Tibial nerve (tissue), 4 donors: ENCODE measurements around the gene DISP3. TPM values are rescaled to one million over a fixed set of nuclear protein-coding genes. Genes with fewer than 3 reads are reported as not detected.

ENCODE experiments used
- DNase-seq, 2 donors: peaks; one replicate each; pipeline ENCODE4 v3.0.0-alpha.2; 2019; ENCODE audit warnings: low spot score in 2 of 2
- H3K27ac ChIP-seq, 4 donors: fragments of 200-600 bp; sonication (generic) in 3 of 4; one replicate each; pipeline ENCODE4 v1.5.1; 2017 to 2019; ENCODE audit warnings: mild to moderate bottlenecking in 1 of 4
- H3K27me3 ChIP-seq, 2 donors: fragments of 200-600 bp; sonication (generic) in 1 of 2; one replicate each; pipeline versions ENCODE4 v1.5.1 to v1.6.0; 2017 to 2019
- H3K36me3 ChIP-seq, 3 donors: fragments of 200-600 bp; sonication (generic); one replicate each; pipeline ENCODE4 v1.5.1; 2018 to 2019
- H3K4me1 ChIP-seq, 4 donors: fragments of 200-600 bp; sonication (generic) in 3 of 4; one replicate each; pipeline ENCODE4 v1.5.1; 2017 to 2019
- H3K4me3 ChIP-seq, 4 donors: fragments of 200-600 bp; sonication (generic) in 3 of 4; one replicate each; pipeline ENCODE4 v1.5.1; 2017 to 2019; ENCODE audit warnings: mild to moderate bottlenecking in 1 of 4, moderate library complexity in 1 of 4
- H3K9me3 ChIP-seq, 4 donors: fragments of 200-600 bp; sonication (generic) in 3 of 4; one replicate each; pipeline ENCODE4 v1.5.1; 2017 to 2019
- EP300 ChIP-seq, 2 donors: sonication (generic); formaldehyde crosslinking; IDR thresholded peaks; one replicate each; pipeline ENCODE4 v1.6.1; 2017; ENCODE audit warnings: antibody characterized with exemption in 2 of 2, mild to moderate bottlenecking in 1 of 2
- POLR2A ChIP-seq, 2 donors: fragments of 450-650 bp; IDR thresholded peaks; one replicate each; pipeline ENCODE4 v1.6.1; 2017; ENCODE audit warnings: antibody characterized with exemption in 2 of 2, mild to moderate bottlenecking in 2 of 2, moderate library complexity in 2 of 2
- WGBS, 2 donors: methylation state at CpG; one replicate each; pipeline ENCODE4 v1.1.5; 2018; 5-methylcytosine and 5-hydroxymethylcytosine counted together
- total RNA-seq, 4 donors: library from RNA; depleted of rRNA; stranded (reverse); fragments of >200 nt; gene quantifications; one replicate each; pipeline ENCODE4 v1.1.0, GENCODE V29; 2016
- TF ChIP-seq, protein P1 (sequence below), 5 experiments: fragments of 200-600 bp in 3 of 5; fragments of 450-650 bp in 2 of 5; sonication (generic) in 3 of 5; IDR thresholded peaks; one replicate each; pipeline ENCODE4 v1.5.1; 2016 to 2019; ENCODE audit warnings: antibody characterized with exemption in 5 of 5, mild to moderate bottlenecking in 3 of 5, moderate library complexity in 2 of 5

The DISP3 gene
- total RNA-seq, 4 donors from 2014 or later, result 0.59 TPM; not detected in 3

DNA sequence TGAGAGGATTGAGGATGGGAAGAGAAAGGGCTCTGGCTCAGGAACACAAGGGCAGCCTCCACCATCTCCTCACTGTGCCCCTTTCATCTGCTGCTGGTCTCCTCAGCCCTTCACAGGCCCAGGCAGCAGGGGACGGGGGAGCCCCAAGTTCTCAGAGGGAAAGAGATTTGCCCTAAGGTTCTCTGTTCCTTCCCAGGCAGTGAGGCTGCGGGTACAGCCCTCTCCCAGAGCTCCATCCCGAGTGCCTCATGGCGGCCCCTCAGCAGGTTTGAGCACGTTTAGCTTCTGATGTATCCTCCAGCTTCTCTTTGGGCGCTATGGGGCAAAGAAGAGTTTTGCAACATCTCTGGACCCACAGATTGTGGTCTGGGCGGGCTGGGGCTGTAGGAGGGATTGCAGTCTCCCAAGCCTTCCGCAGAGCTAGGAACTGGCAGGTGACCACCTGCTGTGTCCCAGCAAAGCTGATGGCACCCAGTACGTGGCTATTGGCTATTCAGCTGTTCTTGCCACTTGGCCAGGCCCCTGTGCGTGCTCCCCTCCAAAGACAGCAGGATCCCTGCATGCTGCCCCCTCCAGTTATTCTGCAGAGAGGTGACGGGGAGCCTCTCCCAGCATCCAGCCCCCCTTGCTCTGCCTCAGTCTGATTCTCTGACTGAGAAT, 10.1 kb downstream of the DISP3 start:
- peaks cover 0 to 14% of the 10 kb centered on the region in 2 donors for H3K27me3 ChIP-seq
- no peak for DNase-seq

GRCh38 chr1:11492235-11492634, 13.3 kb downstream of the DISP3 start:
- peaks cover 0 to 15% (median 0%) of the 10 kb centered on the region in 4 donors for H3K9me3 ChIP-seq
- H3K4me3 ChIP-seq, result no peak overlapping the region
- no peak for DNase-seq
- H3K36me3 ChIP-seq, result no peaks in the 10 kb centered on the region
- no peak overlapping the region for H3K27ac ChIP-seq
- H3K27me3 ChIP-seq, result peaks cover 0 to 9% of the 10 kb centered on the region in 2 donors
- TF ChIP-seq EP300 (IDR thresholded peaks at IDR 0.05), result no peak
- TF ChIP-seq, protein P1, sequence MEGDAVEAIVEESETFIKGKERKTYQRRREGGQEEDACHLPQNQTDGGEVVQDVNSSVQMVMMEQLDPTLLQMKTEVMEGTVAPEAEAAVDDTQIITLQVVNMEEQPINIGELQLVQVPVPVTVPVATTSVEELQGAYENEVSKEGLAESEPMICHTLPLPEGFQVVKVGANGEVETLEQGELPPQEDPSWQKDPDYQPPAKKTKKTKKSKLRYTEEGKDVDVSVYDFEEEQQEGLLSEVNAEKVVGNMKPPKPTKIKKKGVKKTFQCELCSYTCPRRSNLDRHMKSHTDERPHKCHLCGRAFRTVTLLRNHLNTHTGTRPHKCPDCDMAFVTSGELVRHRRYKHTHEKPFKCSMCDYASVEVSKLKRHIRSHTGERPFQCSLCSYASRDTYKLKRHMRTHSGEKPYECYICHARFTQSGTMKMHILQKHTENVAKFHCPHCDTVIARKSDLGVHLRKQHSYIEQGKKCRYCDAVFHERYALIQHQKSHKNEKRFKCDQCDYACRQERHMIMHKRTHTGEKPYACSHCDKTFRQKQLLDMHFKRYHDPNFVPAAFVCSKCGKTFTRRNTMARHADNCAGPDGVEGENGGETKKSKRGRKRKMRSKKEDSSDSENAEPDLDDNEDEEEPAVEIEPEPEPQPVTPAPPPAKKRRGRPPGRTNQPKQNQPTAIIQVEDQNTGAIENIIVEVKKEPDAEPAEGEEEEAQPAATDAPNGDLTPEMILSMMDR (IDR thresholded peaks at IDR 0.05), result no peak
- no peak for TF ChIP-seq POLR2A (IDR thresholded peaks at IDR 0.05)
- WGBS, 2 donors, result 66 to 82% methylated on average over 7 of the region's 7 CpGs
- H3K4me1 ChIP-seq, result no peaks in the 10 kb centered on the region

More for the DNA sequence above, 10.1 kb downstream of the DISP3 start:
- Histone ChIP-seq H3K4me3 (no peak overlapping the region), H3K36me3 (no peaks in the 10 kb centered on the region), H3K9me3 (peaks cover 0 to 14% (median 0%) of the 10 kb centered on the region in 4 donors), H3K27ac (no peak overlapping the region), H3K4me1 (no peaks in the 10 kb centered on the region)
- TF ChIP-seq EP300 (IDR thresholded peaks at IDR 0.05) (no peak), POLR2A (IDR thresholded peaks at IDR 0.05) (no peak)
- TF ChIP-seq, protein P1 (IDR thresholded peaks at IDR 0.05), result no peak
- 63% methylated on average over 11 of the region's 11 CpGs for WGBS, 2 donors

- Histone ChIP-seq H3K4me3 (no peak overlapping the region), H3K9me3 (peaks cover 0 to 15% (median 0%) of the 10 kb centered on the region in 4 donors), H3K36me3 (no peaks in the 10 kb centered on the region), H3K27me3 (peaks cover 0 to 9% of the 10 kb centered on the region in 2 donors), H3K4me1 (no peaks in the 10 kb centered on the region), H3K27ac (no peak overlapping the region)
- TF ChIP-seq POLR2A (IDR thresholded peaks at IDR 0.05), result no peak
- TF ChIP-seq EP300 (IDR thresholded peaks at IDR 0.05), result no peak
- TF ChIP-seq, protein P1 (IDR thresholded peaks at IDR 0.05), result no peak
- DNase-seq, result no peak
- 82 to 87% methylated on average over 9 of the region's 9 CpGs for WGBS, 2 donors
Observed at GRCh38 chr1:11493972-11494655, 15.2 kb downstream of the DISP3 start.

- TF ChIP-seq EP300 (IDR thresholded peaks at IDR 0.05), result no peak
- TF ChIP-seq, protein P1 (IDR thresholded peaks at IDR 0.05), result no peak
- TF ChIP-seq POLR2A (IDR thresholded peaks at IDR 0.05), result no peak
- WGBS, 2 donors, result 79 to 88% methylated on average over 3 of the region's 3 CpGs
- H3K27me3 ChIP-seq, result peaks cover 0 to 3% of the 10 kb centered on the region in 2 donors
- no peak for DNase-seq
- no peaks in the 10 kb centered on the region for H3K36me3 ChIP-seq
- H3K4me1 ChIP-seq, result no peaks in the 10 kb centered on the region
- H3K27ac ChIP-seq, result no peak overlapping the region
- peaks cover 0 to 15% (median 0%) of the 10 kb centered on the region in 4 donors for H3K9me3 ChIP-seq
- no peak overlapping the region for H3K4me3 ChIP-seq
Observed at GRCh38 chr1:11494771-11495170, 15.8 kb downstream of the DISP3 start.

DNA sequence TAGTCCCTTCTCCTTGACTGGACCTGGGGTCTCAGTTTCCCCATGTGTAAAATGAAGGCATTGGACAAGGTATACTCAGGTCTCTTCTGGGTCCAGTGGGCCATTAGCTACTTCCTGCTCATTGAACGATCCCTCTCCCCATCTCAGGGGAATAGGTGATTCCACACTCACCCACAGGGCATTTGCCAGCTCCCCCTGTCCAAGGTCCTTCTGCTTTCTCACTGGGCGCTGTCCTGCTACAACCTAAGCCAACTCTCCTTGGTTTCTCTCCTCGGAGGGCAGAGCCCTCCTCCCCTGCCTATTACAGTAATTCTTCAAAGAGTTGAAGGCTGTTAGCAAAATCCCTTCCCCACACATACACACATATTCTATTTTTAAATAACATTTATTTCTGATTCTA, 16.6 kb downstream of the DISP3 start:
- Histone ChIP-seq H3K27me3 (peaks cover 0 to 6% of the 10 kb centered on the region in 2 donors), H3K4me3 (no peak overlapping the region), H3K9me3 (peaks cover 0 to 15% (median 0%) of the 10 kb centered on the region in 4 donors), H3K27ac (no peak overlapping the region), H3K4me1 (no peaks in the 10 kb centered on the region), H3K36me3 (no peaks in the 10 kb centered on the region)
- 56 to 59% methylated on average over 3 of the region's 3 CpGs for WGBS, 2 donors
- no peak for TF ChIP-seq POLR2A (IDR thresholded peaks at IDR 0.05)
- TF ChIP-seq EP300 (IDR thresholded peaks at IDR 0.05), result no peak
- no peak for DNase-seq
